Upper lobe of left lung (tissue), 6 donors: ENCODE data around the gene DOK7. TPM values are rescaled to one million over a fixed set of nuclear protein-coding genes. Genes with fewer than 3 reads are reported as not detected.

Experiments
- ATAC-seq, 2 donors: fragments of 200-7000 bp; cut with Tn5 transposase; one replicate each; pipeline ENCODE4 v1.9.1; 2022; ENCODE audit warnings: mild to moderate bottlenecking in 2 of 2, moderate library complexity in 2 of 2; ENCODE audit not compliant: low FRiP score in 2 of 2
- DNase-seq, 2 donors: peaks; one replicate each; pipeline ENCODE4 v3.0.0-alpha.2; 2019 to 2020
- H3K27ac ChIP-seq, 4 donors: fragments of 200-600 bp; sonication (generic); one replicate each; pipeline ENCODE4 v1.5.1; 2016 to 2019
- H3K27me3 ChIP-seq, 4 donors: fragments of 200-600 bp; sonication (generic); one replicate each; pipeline ENCODE4 v1.5.1; 2017 to 2019
- H3K36me3 ChIP-seq, 4 donors: fragments of 200-600 bp; sonication (generic); one replicate each; pipeline ENCODE4 v1.5.1; 2016 to 2019
- H3K4me1 ChIP-seq, 4 donors: fragments of 200-600 bp; sonication (generic); one replicate each; pipeline ENCODE4 v1.5.1; 2018 to 2019
- H3K4me3 ChIP-seq, 4 donors: fragments of 200-600 bp; sonication (generic); one replicate each; pipeline ENCODE4 v1.5.1; 2017 to 2019; ENCODE audit warnings: mild to moderate bottlenecking in 2 of 4, moderate library complexity in 1 of 4
- H3K9me3 ChIP-seq, 4 donors: fragments of 200-600 bp; sonication (generic); one replicate each; pipeline ENCODE4 v1.5.1; 2018 to 2019
- CTCF ChIP-seq, 6 experiments: fragments of 450-650 bp in 4 of 6; fragments of 200-600 bp in 2 of 6; sonication (generic) in 2 of 6; IDR thresholded peaks; one replicate each; pipeline ENCODE4 v1.5.1; 2016 to 2019; ENCODE audit warnings: antibody characterized with exemption in 6 of 6
- EP300 ChIP-seq, 4 donors: sonication (generic); formaldehyde crosslinking; IDR thresholded peaks; one replicate each; pipeline ENCODE4 v1.5.1; 2017; ENCODE audit warnings: antibody characterized with exemption in 4 of 4, control low read depth in 2 of 4
- POLR2A ChIP-seq, 4 donors: fragments of 450-650 bp; IDR thresholded peaks; one replicate each; pipeline ENCODE4 v1.5.1; 2016 to 2017; ENCODE audit warnings: antibody characterized with exemption in 4 of 4, mild to moderate bottlenecking in 2 of 4
- POLR2AphosphoS5 ChIP-seq, 2 donors: sonication (generic); formaldehyde crosslinking; IDR thresholded peaks; one replicate each; pipeline ENCODE4 v1.5.1; 2017; ENCODE audit warnings: antibody characterized with exemption in 2 of 2
- WGBS, 2 donors: methylation state at CpG; one replicate each; pipeline ENCODE4 v1.1.5; 2017 to 2018; 5-methylcytosine and 5-hydroxymethylcytosine counted together
- total RNA-seq, 6 donors: library from RNA; depleted of rRNA in 4 of 6; stranded (reverse); fragments of >200 nt in 4 of 6; gene quantifications; one replicate each; pipeline versions ENCODE4 v1.1.0 to v1.2.1, GENCODE V29; 2016 to 2021
- donor health status: DM: no; HTN: no; CAD: no; lungs with moderate emphysema.
- donor health status: DM: no; HTN: yes; CAD: no; lungs with severe emphysema.

The DOK7 gene
- total RNA-seq, 6 donors from 2014 or later: 2.1 to 16.0 (median 4.0) TPM

- H3K36me3 ChIP-seq: peaks cover 45 to 100% (median 94%) of the 10 kb centered on the region in 4 donors
- no peaks in the 10 kb centered on the region for H3K27me3 ChIP-seq
- H3K9me3 ChIP-seq: no peaks in the 10 kb centered on the region
- no peaks in the 10 kb centered on the region for H3K4me1 ChIP-seq
- TF ChIP-seq POLR2AphosphoS5 (IDR thresholded peaks at IDR 0.05) (no peak), EP300 (IDR thresholded peaks at IDR 0.05) (no peak), POLR2A (IDR thresholded peaks at IDR 0.05) (no peak), CTCF (IDR thresholded peaks at IDR 0.05) (no peak)
- H3K27ac ChIP-seq: no peak overlapping the region
- 89 to 92% methylated on average over 9 to 11 of the region's 11 CpGs for WGBS, 2 donors
- ATAC-seq (no peak), DNase-seq (no peak)
- H3K4me3 ChIP-seq: no peak overlapping the region
Observed at GRCh38 chr4:3520276-3520675, 57.2 kb downstream of the DOK7 start.

- TF ChIP-seq POLR2AphosphoS5 (IDR thresholded peaks at IDR 0.05): peak in 1 of 2 donors; percentile 7
- no peak for TF ChIP-seq POLR2A (IDR thresholded peaks at IDR 0.05)
- no peak for TF ChIP-seq CTCF (IDR thresholded peaks at IDR 0.05)
- Histone ChIP-seq H3K4me3 (no peak overlapping the region), H3K27me3 (no peaks in the 10 kb centered on the region), H3K27ac (no peak overlapping the region), H3K9me3 (no peaks in the 10 kb centered on the region), H3K4me1 (no peaks in the 10 kb centered on the region), H3K36me3 (peaks cover 44 to 100% (median 92%) of the 10 kb centered on the region in 4 donors)
- 95 to 97% methylated on average over 13 to 31 of the region's 31 CpGs for WGBS, 2 donors
- DNase-seq (peak; percentile 18 to 71), ATAC-seq (no peak)
Observed at GRCh38 chr4:3520796-3521600, 57.9 kb downstream of the DOK7 start.

- H3K27me3 ChIP-seq: no peaks in the 10 kb centered on the region
- H3K4me1 ChIP-seq: no peaks in the 10 kb centered on the region
- TF ChIP-seq POLR2AphosphoS5 (IDR thresholded peaks at IDR 0.05) (no peak), CTCF (IDR thresholded peaks at IDR 0.05) (no peak), EP300 (IDR thresholded peaks at IDR 0.05) (no peak), POLR2A (IDR thresholded peaks at IDR 0.05) (no peak)
- no peak overlapping the region for H3K4me3 ChIP-seq
- no peaks in the 10 kb centered on the region for H3K9me3 ChIP-seq
- ATAC-seq (no peak), DNase-seq (peak; percentile 16 to 42)
- peaks cover 36 to 96% (median 85%) of the 10 kb centered on the region in 4 donors for H3K36me3 ChIP-seq
- WGBS, 2 donors: 91 to 95% methylated on average over 8 to 16 of the region's 16 CpGs
- no peak overlapping the region for H3K27ac ChIP-seq
Observed at GRCh38 chr4:3521621-3522325, 58.7 kb downstream of the DOK7 start.

GRCh38 chr4:3522326-3522640 is 59.2 kb downstream of the DOK7 start:
- Histone ChIP-seq H3K27me3 (no peaks in the 10 kb centered on the region), H3K9me3 (no peaks in the 10 kb centered on the region), H3K27ac (no peak overlapping the region), H3K4me1 (no peaks in the 10 kb centered on the region), H3K4me3 (no peak overlapping the region), H3K36me3 (peaks cover 31 to 93% (median 82%) of the 10 kb centered on the region in 4 donors)
- ATAC-seq (no peak), DNase-seq (peak in 1 of 2 donors; percentile 12)
- 72 to 100% methylated on average over 3 to 13 of the region's 15 CpGs for WGBS, 2 donors
- TF ChIP-seq EP300 (IDR thresholded peaks at IDR 0.05) (no peak), POLR2A (IDR thresholded peaks at IDR 0.05) (no peak), CTCF (IDR thresholded peaks at IDR 0.05) (no peak), POLR2AphosphoS5 (IDR thresholded peaks at IDR 0.05) (no peak)
